SK-N-SH treated with all-trans-retinoic acid at 6 μM for 48 hours (cell line): Measurements from ENCODE around the gene TTLL4.

Experiments used
- ATAC-seq: fragments of 200-7000 bp; cut with Tn5 transposase; 3 replicates; pipeline ENCODE4 v1.9.1; 2020; ENCODE audit warnings: mild to moderate bottlenecking, moderate library complexity
- ARNTL ChIP-seq: fragments of 450-650 bp; formaldehyde crosslinking; IDR thresholded peaks from 2 replicates; pipeline ENCODE4 v1.5.0; 2020; ENCODE audit warnings: low read depth, mild to moderate bottlenecking, moderate library complexity, borderline replicate concordance
- BACH2 ChIP-seq: fragments of 250-450 bp; sonication (Bioruptor Pico); IDR thresholded peaks from 2 replicates; pipeline ENCODE4 v1.9.0; 2021; ENCODE audit warnings: mild to moderate bottlenecking, borderline replicate concordance
- CSDC2 ChIP-seq: fragments of 250-450 bp; sonication (Bioruptor Pico); IDR thresholded peaks from 2 replicates; pipeline ENCODE4 v1.5.0; 2020; ENCODE audit warnings: mild to moderate bottlenecking, moderate library complexity
- ESRRG ChIP-seq: fragments of 250-450 bp; sonication (Bioruptor Pico); IDR thresholded peaks from 2 replicates; pipeline ENCODE4 v1.6.1; 2021; ENCODE audit warnings: mild to moderate bottlenecking
- GLIS3 ChIP-seq: fragments of 250-450 bp; sonication (Bioruptor Pico); IDR thresholded peaks from 2 replicates; pipeline ENCODE4 v1.5.0; 2020; ENCODE audit warnings: mild to moderate bottlenecking, moderate library complexity
- ISL1 ChIP-seq: fragments of 250-450 bp; sonication (Bioruptor Pico); IDR thresholded peaks from 2 replicates; pipeline ENCODE4 v2.1.2; 2022; ENCODE audit warnings: mild to moderate bottlenecking, moderate library complexity
- OSR1 ChIP-seq: fragments of 250-450 bp; sonication (Bioruptor Pico); IDR thresholded peaks from 2 replicates; pipeline ENCODE4 v1.8.0; 2022; ENCODE audit warnings: moderate library complexity, mild to moderate bottlenecking, inconsistent platforms
- PPARA ChIP-seq: fragments of 250-450 bp; sonication (Bioruptor Pico); IDR thresholded peaks from 2 replicates; pipeline ENCODE4 v1.5.0; 2020; ENCODE audit warnings: mild to moderate bottlenecking, borderline replicate concordance
- RARB ChIP-seq: fragments of 250-450 bp; sonication (Bioruptor Pico); IDR thresholded peaks from 2 replicates; pipeline ENCODE4 v1.8.0; 2021; ENCODE audit warnings: mild to moderate bottlenecking, moderate library complexity
- SNAI2 ChIP-seq: fragments of 250-450 bp; sonication (Bioruptor Pico); IDR thresholded peaks from 2 replicates; pipeline ENCODE4 v1.5.0; 2020; ENCODE audit warnings: mild to moderate bottlenecking, moderate library complexity
- TCF4 ChIP-seq: fragments of 250-450 bp; sonication (Bioruptor Pico); IDR thresholded peaks from 2 replicates; pipeline ENCODE4 v1.8.0; 2021; ENCODE audit warnings: mild to moderate bottlenecking, moderate library complexity, borderline replicate concordance
- TOX ChIP-seq: fragments of 250-450 bp; sonication (Bioruptor Pico); IDR thresholded peaks from 2 replicates; pipeline ENCODE4 v1.8.0; 2021; ENCODE audit warnings: mild to moderate bottlenecking, moderate library complexity, borderline replicate concordance
- ZC3H10 ChIP-seq: fragments of 250-450 bp; sonication (Bioruptor Pico); IDR thresholded peaks from 2 replicates; pipeline ENCODE4 v1.5.1; 2021; ENCODE audit warnings: mild to moderate bottlenecking, moderate library complexity
- ZFP3 ChIP-seq: fragments of 250-450 bp; sonication (Bioruptor Pico); IDR thresholded peaks from 2 replicates; pipeline ENCODE4 v1.5.0; 2020; ENCODE audit warnings: mild to moderate bottlenecking, moderate library complexity
- ZFP30 ChIP-seq: fragments of 450-650 bp; formaldehyde crosslinking; IDR thresholded peaks from 2 replicates; pipeline ENCODE4 v1.5.0; 2022; ENCODE audit warnings: mild to moderate bottlenecking, moderate library complexity
- ZNF565 ChIP-seq: fragments of 450-650 bp; formaldehyde crosslinking; conservative IDR thresholded peaks from 2 replicates; pipeline ENCODE4 v1.5.0; 2020; ENCODE audit warnings: low read depth, mild to moderate bottlenecking, moderate library complexity
- ZNF70 ChIP-seq: fragments of 450-650 bp; formaldehyde crosslinking; IDR thresholded peaks from 2 replicates; pipeline ENCODE4 v1.5.0; 2020; ENCODE audit warnings: mild to moderate bottlenecking, moderate library complexity
- ZNF8 ChIP-seq: fragments of 450-650 bp; formaldehyde crosslinking; IDR thresholded peaks from 2 replicates; pipeline ENCODE4 v1.5.0; 2020; ENCODE audit warnings: mild to moderate bottlenecking, moderate library complexity
- TF ChIP-seq, protein P1 (sequence below): fragments of 250-450 bp; sonication (Bioruptor Pico); IDR thresholded peaks from 2 replicates; pipeline ENCODE4 v1.8.0; 2020; ENCODE audit warnings: mild to moderate bottlenecking, moderate library complexity, borderline replicate concordance
- TF ChIP-seq, protein P2 (sequence below): fragments of 250-450 bp; sonication (Bioruptor Pico); IDR thresholded peaks from 2 replicates; pipeline ENCODE4 v1.5.1; 2021; ENCODE audit warnings: mild to moderate bottlenecking, moderate library complexity
- TF ChIP-seq, protein P3 (sequence below): fragments of 250-450 bp; sonication (Bioruptor Pico); IDR thresholded peaks from 2 replicates; pipeline ENCODE4 v1.5.1; 2020; ENCODE audit warnings: low read depth, mild to moderate bottlenecking, moderate library complexity
- TF ChIP-seq, protein P4 (sequence below): fragments of 250-450 bp; sonication (Bioruptor Pico); IDR thresholded peaks from 2 replicates; pipeline ENCODE4 v1.5.0; 2020; ENCODE audit warnings: mild to moderate bottlenecking, moderate library complexity
- TF ChIP-seq, protein P5 (sequence below): fragments of 250-450 bp; sonication (Bioruptor Pico); IDR thresholded peaks from 2 replicates; pipeline ENCODE4 v1.8.0; 2021; ENCODE audit warnings: low read depth, mild to moderate bottlenecking, moderate library complexity, borderline replicate concordance

TTLL4 gene

DNA sequence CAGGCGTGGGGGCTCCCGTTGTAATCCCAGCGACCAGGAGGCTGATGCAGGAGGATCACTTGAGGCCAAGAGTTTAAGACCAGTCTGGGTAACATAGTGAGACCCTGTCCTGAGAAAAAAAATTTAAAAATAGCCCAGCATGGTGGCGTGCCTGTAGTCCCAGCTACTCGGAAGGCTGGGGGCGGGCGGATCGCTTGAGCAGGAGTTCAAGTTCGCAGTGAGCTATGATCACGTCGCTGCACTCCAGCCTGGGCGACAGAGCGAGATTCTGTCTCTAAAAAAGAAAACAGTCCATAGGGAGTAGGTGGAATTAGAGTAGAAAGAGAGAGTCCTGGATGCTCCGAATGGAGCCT lies 325 bp upstream of the TTLL4 start:
- ATAC-seq = no peak
- no peak for TF ChIP-seq TCF4
- TF ChIP-seq ISL1 (CRISPR knock-in tag) = no peak
- no peak for TF ChIP-seq ARNTL
- TF ChIP-seq, protein P1, sequence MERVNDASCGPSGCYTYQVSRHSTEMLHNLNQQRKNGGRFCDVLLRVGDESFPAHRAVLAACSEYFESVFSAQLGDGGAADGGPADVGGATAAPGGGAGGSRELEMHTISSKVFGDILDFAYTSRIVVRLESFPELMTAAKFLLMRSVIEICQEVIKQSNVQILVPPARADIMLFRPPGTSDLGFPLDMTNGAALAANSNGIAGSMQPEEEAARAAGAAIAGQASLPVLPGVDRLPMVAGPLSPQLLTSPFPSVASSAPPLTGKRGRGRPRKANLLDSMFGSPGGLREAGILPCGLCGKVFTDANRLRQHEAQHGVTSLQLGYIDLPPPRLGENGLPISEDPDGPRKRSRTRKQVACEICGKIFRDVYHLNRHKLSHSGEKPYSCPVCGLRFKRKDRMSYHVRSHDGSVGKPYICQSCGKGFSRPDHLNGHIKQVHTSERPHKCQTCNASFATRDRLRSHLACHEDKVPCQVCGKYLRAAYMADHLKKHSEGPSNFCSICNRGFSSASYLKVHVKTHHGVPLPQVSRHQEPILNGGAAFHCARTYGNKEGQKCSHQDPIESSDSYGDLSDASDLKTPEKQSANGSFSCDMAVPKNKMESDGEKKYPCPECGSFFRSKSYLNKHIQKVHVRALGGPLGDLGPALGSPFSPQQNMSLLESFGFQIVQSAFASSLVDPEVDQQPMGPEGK (CRISPR knock-in tag) = no peak
- TF ChIP-seq CSDC2 (CRISPR knock-in tag) = no peak
- no peak for TF ChIP-seq ZFP3
- TF ChIP-seq ZNF565 = no peak
- TF ChIP-seq TOX (CRISPR knock-in tag) = no peak
- TF ChIP-seq PPARA (CRISPR knock-in tag) = no peak
- TF ChIP-seq, all 23 proteins: peak for 0

DNA sequence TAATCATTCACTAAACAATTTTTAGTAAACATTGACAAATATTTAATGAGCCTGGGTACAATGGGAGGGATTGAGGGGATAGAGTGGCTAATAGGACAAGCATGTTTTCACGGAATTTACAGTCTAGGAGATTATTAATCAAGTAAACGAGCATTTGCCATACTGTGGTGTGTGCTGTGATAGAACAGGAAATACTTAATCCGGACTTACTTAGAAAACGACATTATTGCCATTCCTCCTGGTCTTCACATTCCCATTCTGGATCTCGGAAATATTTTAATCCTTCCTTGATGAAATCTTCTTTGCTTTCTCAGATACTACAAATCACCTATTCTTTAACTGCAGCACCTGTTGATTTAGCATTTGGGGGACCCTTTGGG lies 905 bp downstream of the TTLL4 start:
- TF ChIP-seq ZNF565 = no peak
- peak; percentile 31 for ATAC-seq

DNA sequence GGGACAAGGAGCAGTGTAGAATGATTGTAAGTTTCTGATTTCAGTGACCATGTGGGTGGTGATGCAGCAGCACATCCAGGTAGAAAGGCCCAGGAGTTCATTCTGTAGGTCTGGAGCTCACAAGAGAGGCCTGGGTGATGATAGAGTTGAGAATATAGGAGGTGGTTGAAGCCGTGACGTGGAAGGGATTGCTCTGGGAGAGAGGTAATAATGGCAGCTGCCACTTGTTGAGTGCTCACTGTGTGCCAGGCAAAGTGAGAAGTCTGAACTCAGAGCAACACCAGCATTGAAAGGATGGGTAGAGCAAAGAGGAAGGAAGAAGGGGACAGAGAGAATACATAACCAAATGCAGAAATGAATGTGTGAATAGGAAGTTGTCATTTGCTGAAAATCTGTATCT lies 3.3 kb downstream of the TTLL4 start:
- TF ChIP-seq ZC3H10 (CRISPR knock-in tag) (no peak), ISL1 (CRISPR knock-in tag) (no peak), ZFP3 (no peak), ESRRG (CRISPR knock-in tag) (no peak), TCF4 (no peak)
- TF ChIP-seq, protein P2, sequence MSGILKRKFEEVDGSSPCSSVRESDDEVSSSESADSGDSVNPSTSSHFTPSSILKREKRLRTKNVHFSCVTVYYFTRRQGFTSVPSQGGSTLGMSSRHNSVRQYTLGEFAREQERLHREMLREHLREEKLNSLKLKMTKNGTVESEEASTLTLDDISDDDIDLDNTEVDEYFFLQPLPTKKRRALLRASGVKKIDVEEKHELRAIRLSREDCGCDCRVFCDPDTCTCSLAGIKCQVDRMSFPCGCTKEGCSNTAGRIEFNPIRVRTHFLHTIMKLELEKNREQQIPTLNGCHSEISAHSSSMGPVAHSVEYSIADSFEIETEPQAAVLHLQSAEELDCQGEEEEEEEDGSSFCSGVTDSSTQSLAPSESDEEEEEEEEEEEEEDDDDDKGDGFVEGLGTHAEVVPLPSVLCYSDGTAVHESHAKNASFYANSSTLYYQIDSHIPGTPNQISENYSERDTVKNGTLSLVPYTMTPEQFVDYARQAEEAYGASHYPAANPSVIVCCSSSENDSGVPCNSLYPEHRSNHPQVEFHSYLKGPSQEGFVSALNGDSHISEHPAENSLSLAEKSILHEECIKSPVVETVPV = no peak
- TF ChIP-seq, all 23 proteins: peak for 0
- no peak for ATAC-seq

DNA sequence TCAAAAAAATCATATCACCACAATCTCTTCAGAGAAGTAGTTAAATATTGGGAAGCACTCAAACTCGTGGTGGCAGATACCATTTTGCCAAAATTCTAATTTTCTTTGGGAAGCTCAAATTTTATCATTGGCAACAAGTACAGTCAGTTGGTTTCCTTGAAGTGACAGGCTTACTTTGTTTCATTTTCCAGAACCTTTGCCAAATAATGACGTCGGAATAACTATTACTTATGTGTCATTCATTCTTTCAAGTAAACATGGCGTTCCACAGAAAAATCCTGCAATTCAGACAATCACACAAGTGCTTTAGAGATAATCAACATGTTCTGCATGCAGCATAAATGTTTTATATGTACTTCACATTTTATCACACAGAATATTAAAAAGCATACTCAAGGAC lies 5.4 kb downstream of the TTLL4 start:
- ATAC-seq = no peak
- TF ChIP-seq, protein P3, sequence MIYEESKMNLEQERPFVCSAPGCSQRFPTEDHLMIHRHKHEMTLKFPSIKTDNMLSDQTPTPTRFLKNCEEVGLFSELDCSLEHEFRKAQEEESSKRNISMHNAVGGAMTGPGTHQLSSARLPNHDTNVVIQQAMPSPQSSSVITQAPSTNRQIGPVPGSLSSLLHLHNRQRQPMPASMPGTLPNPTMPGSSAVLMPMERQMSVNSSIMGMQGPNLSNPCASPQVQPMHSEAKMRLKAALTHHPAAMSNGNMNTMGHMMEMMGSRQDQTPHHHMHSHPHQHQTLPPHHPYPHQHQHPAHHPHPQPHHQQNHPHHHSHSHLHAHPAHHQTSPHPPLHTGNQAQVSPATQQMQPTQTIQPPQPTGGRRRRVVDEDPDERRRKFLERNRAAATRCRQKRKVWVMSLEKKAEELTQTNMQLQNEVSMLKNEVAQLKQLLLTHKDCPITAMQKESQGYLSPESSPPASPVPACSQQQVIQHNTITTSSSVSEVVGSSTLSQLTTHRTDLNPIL (CRISPR knock-in tag) = no peak
- no peak for TF ChIP-seq CSDC2 (CRISPR knock-in tag)
- no peak for TF ChIP-seq ZNF8 (CRISPR knock-in tag)
- no peak for TF ChIP-seq OSR1 (CRISPR knock-in tag)
- TF ChIP-seq ZC3H10 (CRISPR knock-in tag) = no peak
- no peak for TF ChIP-seq RARB (CRISPR knock-in tag)
- TF ChIP-seq BACH2 (CRISPR knock-in tag) = no peak
- no peak for TF ChIP-seq TCF4
- TF ChIP-seq, protein P1 (CRISPR knock-in tag) = no peak
- TF ChIP-seq ZNF565 = no peak
- TF ChIP-seq ARNTL = no peak
- no peak for TF ChIP-seq ISL1 (CRISPR knock-in tag)
- TF ChIP-seq ZFP30 (CRISPR knock-in tag) = no peak
- no peak for TF ChIP-seq ZNF70 (CRISPR knock-in tag)
- no peak for TF ChIP-seq TOX (CRISPR knock-in tag)

DNA sequence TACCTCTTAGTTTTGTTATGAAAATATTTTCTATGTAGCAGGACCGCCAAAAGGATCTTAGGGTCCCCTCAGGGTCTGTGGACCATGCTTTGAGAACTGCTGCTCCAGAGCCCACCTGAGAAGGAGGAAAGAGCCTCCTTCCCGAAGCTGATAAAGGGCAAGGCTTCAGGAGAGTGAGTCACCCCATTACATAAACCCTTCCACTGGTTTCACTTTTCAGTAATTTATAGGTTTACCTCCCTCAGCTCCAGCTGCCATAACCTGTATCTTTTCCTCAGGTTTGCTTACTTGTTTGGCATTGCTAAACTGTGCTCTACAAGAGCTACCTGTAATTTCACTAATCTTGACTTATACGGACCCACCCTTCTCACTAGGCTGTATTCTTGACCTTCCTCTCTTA lies 6.6 kb downstream of the TTLL4 start:
- ATAC-seq = peak; percentile 46; the same call in 1 of the 3 replicates
- TF ChIP-seq CSDC2 (CRISPR knock-in tag) = no peak
- TF ChIP-seq ZNF565 = no peak
- no peak for TF ChIP-seq BACH2 (CRISPR knock-in tag)
- TF ChIP-seq, protein P2 = no peak
- no peak for TF ChIP-seq SNAI2
- no peak for TF ChIP-seq GLIS3 (CRISPR knock-in tag)
- TF ChIP-seq RARB (CRISPR knock-in tag) = no peak
- TF ChIP-seq, protein P4, sequence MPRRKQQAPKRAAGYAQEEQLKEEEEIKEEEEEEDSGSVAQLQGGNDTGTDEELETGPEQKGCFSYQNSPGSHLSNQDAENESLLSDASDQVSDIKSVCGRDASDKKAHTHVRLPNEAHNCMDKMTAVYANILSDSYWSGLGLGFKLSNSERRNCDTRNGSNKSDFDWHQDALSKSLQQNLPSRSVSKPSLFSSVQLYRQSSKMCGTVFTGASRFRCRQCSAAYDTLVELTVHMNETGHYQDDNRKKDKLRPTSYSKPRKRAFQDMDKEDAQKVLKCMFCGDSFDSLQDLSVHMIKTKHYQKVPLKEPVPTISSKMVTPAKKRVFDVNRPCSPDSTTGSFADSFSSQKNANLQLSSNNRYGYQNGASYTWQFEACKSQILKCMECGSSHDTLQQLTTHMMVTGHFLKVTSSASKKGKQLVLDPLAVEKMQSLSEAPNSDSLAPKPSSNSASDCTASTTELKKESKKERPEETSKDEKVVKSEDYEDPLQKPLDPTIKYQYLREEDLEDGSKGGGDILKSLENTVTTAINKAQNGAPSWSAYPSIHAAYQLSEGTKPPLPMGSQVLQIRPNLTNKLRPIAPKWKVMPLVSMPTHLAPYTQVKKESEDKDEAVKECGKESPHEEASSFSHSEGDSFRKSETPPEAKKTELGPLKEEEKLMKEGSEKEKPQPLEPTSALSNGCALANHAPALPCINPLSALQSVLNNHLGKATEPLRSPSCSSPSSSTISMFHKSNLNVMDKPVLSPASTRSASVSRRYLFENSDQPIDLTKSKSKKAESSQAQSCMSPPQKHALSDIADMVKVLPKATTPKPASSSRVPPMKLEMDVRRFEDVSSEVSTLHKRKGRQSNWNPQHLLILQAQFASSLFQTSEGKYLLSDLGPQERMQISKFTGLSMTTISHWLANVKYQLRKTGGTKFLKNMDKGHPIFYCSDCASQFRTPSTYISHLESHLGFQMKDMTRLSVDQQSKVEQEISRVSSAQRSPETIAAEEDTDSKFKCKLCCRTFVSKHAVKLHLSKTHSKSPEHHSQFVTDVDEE (CRISPR knock-in tag) = no peak
- TF ChIP-seq, protein P5, sequence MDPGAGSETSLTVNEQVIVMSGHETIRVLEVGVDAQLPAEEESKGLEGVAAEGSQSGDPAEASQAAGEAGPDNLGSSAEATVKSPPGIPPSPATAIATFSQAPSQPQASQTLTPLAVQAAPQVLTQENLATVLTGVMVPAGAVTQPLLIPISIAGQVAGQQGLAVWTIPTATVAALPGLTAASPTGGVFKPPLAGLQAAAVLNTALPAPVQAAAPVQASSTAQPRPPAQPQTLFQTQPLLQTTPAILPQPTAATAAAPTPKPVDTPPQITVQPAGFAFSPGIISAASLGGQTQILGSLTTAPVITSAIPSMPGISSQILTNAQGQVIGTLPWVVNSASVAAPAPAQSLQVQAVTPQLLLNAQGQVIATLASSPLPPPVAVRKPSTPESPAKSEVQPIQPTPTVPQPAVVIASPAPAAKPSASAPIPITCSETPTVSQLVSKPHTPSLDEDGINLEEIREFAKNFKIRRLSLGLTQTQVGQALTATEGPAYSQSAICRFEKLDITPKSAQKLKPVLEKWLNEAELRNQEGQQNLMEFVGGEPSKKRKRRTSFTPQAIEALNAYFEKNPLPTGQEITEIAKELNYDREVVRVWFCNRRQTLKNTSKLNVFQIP (CRISPR knock-in tag) = no peak
- TF ChIP-seq ESRRG (CRISPR knock-in tag) = no peak
- TF ChIP-seq OSR1 (CRISPR knock-in tag) = no peak
- no peak for TF ChIP-seq ISL1 (CRISPR knock-in tag)
- no peak for TF ChIP-seq ZNF70 (CRISPR knock-in tag)
